Upper lobe of left lung (tissue), 4 donors: ENCODE results near the gene NECTIN4.
"Not testable (repeated sequence)": the region's sequence is repeated elsewhere in the genome, so short reads cannot be mapped to it uniquely, and the experiment has no call there.

Source experiments
- CTCF ChIP-seq, 6 experiments: fragments of 450-650 bp in 4 of 6; fragments of 200-600 bp in 2 of 6; sonication (generic) in 2 of 6; IDR thresholded peaks; one replicate each; pipeline ENCODE4 v1.5.1; 2016 to 2019; ENCODE audit warnings: antibody characterized with exemption in 6 of 6
- POLR2AphosphoS5 ChIP-seq, 2 donors: sonication (generic); formaldehyde crosslinking; IDR thresholded peaks; one replicate each; pipeline ENCODE4 v1.5.1; 2017; ENCODE audit warnings: antibody characterized with exemption in 2 of 2

- not testable (repeated sequence) for TF ChIP-seq CTCF, POLR2AphosphoS5 (IDR thresholded peaks at IDR 0.05)
Observed at GRCh38 chr1:161022432-161022831, 66.9 kb downstream of the NECTIN4 start.
